Effector memory CD4-positive, alpha-beta T cell (primary cell): ENCODE data around the gene TLR10.
"Not testable (repeated sequence)": the region's sequence is repeated elsewhere in the genome, so short reads cannot be mapped to it uniquely, and the experiment has no call there.

Experiments used
- DNase-seq, 3 donors: peaks; one replicate each; pipeline ENCODE4 v3.0.0-alpha.2; 2020
- H3K27ac ChIP-seq: 2 replicates; pipeline ENCODE4 v1.7.0; 2013; ENCODE audit warnings: mild to moderate bottlenecking, low read length, moderate library complexity; ENCODE audit not compliant: insufficient read depth, poor library complexity, severe bottlenecking
- H3K27me3 ChIP-seq: replicated peaks from 2 replicates; pipeline ENCODE4 v1.7.0; 2013; ENCODE audit warnings: mild to moderate bottlenecking, low read length; ENCODE audit not compliant: insufficient read depth, control insufficient read depth, poor library complexity, severe bottlenecking
- H3K36me3 ChIP-seq: 2 replicates; pipeline ENCODE4 v1.7.0; 2013; ENCODE audit warnings: mild to moderate bottlenecking, low read length, moderate library complexity; ENCODE audit not compliant: control insufficient read depth, insufficient read depth
- H3K4me1 ChIP-seq: 2 replicates; pipeline ENCODE4 v1.7.0; 2013; ENCODE audit warnings: low read length, mild to moderate bottlenecking; ENCODE audit not compliant: control insufficient read depth, insufficient read depth, poor library complexity, severe bottlenecking
- H3K4me3 ChIP-seq: 2 replicates; pipeline ENCODE4 v1.7.0; 2013; ENCODE audit warnings: low read length, low read depth, mild to moderate bottlenecking; ENCODE audit not compliant: insufficient read depth, poor library complexity, severe bottlenecking
- H3K9me3 ChIP-seq: 2 replicates; pipeline ENCODE4 v1.7.0; 2013; ENCODE audit warnings: mild to moderate bottlenecking, low read length, moderate library complexity; ENCODE audit not compliant: control insufficient read depth

The TLR10 gene

DNA sequence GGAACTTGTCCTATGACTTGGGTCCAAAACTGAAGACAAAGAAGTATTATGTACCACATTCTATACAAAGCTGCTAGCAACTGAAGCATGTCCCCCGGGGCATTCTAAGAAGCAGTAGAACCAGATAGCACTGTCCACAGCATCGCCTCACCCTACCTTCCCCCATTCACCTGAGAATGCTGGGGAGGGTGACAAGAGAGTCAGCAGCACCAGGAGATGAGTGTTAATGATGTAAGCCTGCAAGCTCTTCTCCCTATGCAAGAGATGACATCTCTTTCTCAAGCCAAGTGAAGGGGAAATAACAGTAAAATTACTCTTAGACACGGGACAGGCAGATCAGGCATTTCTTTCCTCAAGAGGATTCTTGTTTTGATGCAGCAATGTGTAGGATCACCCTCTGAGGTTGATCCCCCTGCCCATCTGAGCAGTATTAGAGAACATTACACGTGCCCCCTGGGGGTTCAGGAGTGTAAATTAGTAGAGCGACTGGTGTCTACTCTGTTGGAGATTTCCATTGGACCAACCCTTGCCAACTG is 35.7 kb upstream of the TLR10 start:
- Histone ChIP-seq H3K4me1 (no peaks in the 10 kb centered on the region), H3K9me3 (no peaks in the 10 kb centered on the region), H3K27ac (no peak overlapping the region), H3K27me3 (no peaks in the 10 kb centered on the region), H3K4me3 (no peak overlapping the region), H3K36me3 (no peaks in the 10 kb centered on the region)
- DNase-seq, result no peak

DNA sequence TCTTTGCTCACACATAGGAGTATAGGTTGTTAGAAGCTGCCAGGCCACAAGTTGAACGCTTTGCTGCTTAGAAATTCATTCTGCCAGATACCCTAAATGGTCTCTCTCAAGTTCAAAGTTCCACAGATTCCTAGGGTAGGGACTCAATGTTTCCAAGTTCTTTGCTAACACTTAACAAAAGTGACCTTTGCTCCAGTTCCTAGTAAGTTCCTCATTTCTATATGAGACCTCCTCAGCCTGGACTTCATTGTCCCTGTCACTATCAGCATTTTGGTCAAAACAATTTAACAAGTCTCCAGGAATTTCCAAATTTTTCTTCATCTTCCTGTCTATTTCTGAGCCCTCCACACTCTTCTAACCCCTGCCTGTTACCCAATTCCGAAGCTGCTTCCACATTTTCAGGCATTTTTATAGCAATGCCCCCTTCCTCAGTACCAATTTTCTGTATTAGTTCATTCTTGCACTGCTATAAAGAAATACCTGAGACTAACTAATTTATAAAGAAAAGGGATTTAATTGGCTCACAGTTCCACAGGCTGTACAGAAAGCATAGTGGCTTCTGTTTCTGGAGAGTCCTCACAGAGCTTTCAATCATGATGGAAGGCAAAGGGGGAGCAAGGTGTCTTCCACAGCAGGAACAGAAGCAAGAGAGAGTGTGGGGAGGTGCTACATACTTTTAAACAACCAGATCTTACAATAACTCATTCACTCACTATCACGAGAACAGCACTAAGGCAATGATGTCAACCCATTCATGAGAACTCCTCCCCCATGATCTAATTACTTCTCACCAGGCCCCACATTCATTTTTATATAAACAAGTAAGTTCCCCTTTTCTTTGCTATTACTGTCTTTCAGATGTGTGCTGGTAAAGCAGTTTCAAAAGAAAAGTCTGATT is 33.3 kb upstream of the TLR10 start:
- no peaks in the 10 kb centered on the region for H3K36me3 ChIP-seq
- no peaks in the 10 kb centered on the region for H3K9me3 ChIP-seq
- no peak for DNase-seq
- no peaks in the 10 kb centered on the region for H3K27me3 ChIP-seq
- no peaks in the 10 kb centered on the region for H3K4me1 ChIP-seq
- no peak overlapping the region for H3K27ac ChIP-seq
- no peak overlapping the region for H3K4me3 ChIP-seq

GRCh38 chr4:38814386-38814785 is 31.6 kb upstream of the TLR10 start:
- H3K27ac ChIP-seq, result no peak overlapping the region
- DNase-seq, result no peak
- H3K4me1 ChIP-seq, result no peaks in the 10 kb centered on the region

GRCh38 chr4:38811297-38811696 is 28.5 kb upstream of the TLR10 start:
- H3K27me3 ChIP-seq, result no peaks in the 10 kb centered on the region
- H3K27ac ChIP-seq, result no peak overlapping the region
- H3K4me3 ChIP-seq, result no peak overlapping the region
- H3K4me1 ChIP-seq, result no peaks in the 10 kb centered on the region
- H3K36me3 ChIP-seq, result no peaks in the 10 kb centered on the region
- no peak for DNase-seq
- no peaks in the 10 kb centered on the region for H3K9me3 ChIP-seq

More at GRCh38 chr4:38814386-38814785, 31.6 kb upstream of the TLR10 start:
- Histone ChIP-seq H3K27me3 (no peaks in the 10 kb centered on the region), H3K4me3 (no peak overlapping the region), H3K9me3 (no peaks in the 10 kb centered on the region), H3K36me3 (no peaks in the 10 kb centered on the region)

DNA sequence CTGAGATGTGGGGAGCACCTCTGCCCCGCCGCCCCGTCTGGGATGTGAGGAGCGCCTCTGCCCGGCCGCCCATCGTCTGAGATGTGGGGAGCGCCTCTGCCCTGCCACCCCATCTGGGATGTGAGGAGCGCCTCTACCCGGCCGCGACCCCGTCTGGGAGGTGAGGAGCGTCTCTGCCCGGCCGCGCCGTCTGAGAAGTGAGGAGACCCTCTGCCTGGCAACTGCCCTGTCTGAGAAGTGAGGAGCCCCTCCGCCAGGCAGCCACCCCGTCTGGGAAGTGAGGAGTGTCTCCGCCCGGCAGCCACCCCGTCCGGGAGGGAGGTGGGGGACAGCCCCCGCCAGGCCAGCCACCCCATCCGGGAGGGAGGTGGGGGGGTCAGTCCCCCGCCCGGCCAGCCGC is 24.7 kb upstream of the TLR10 start:
- H3K27me3 ChIP-seq, H3K4me1 ChIP-seq, H3K36me3 ChIP-seq, H3K4me3 ChIP-seq, DNase-seq, H3K9me3 ChIP-seq, H3K27ac ChIP-seq: not testable (repeated sequence)

DNA sequence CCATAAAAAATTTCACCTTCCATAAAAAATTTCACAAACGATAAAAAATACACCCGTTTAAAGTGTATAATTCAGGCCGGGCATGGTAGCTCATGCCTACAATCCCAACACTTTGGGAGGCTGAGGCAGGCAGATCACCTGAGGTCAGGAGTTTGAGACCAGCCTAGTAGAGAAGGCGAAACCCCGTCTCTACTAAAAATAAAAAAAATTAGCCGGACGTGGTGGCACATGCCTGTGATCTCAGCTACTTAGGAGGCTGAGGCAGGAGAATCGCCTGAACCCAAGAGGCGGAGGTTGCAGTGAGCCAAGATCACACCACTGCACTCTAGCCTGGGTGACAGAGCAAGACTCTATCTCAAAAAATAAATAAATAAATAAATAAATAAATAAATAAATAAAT is 23.5 kb upstream of the TLR10 start:
- H3K4me3 ChIP-seq, result not testable (repeated sequence)
- H3K27ac ChIP-seq, result peak overlapping the region; percentile 28

GRCh38 chr4:38805530-38806145 is 22.8 kb upstream of the TLR10 start:
- peaks cover under 1% of the 10 kb centered on the region for H3K9me3 ChIP-seq
- H3K4me1 ChIP-seq, result peaks cover 6% of the 10 kb centered on the region
- H3K27ac ChIP-seq, result peak overlapping the region; percentile 28
- H3K36me3 ChIP-seq, result peaks cover 20% of the 10 kb centered on the region
- peak overlapping the region; percentile 45 for H3K4me3 ChIP-seq
- no peaks in the 10 kb centered on the region for H3K27me3 ChIP-seq
- DNase-seq, result no peak

More for the DNA sequence above, 23.5 kb upstream of the TLR10 start:
- H3K27me3 ChIP-seq, H3K4me1 ChIP-seq, H3K9me3 ChIP-seq, DNase-seq: not testable (repeated sequence)
- peaks cover 14% of the 10 kb centered on the region for H3K36me3 ChIP-seq

GRCh38 chr4:38804654-38805295 is 22.0 kb upstream of the TLR10 start, which contains the start of gene TLR1:
Gene TLR1, minus strand, starts transcription at chr4:38804791. Its CDS starts 5,960 bp downstream, at chr4:38798831.
- Histone ChIP-seq H3K4me3 (peak within 1 kb of the TSS; percentile 50), H3K9me3 (peaks cover 4% of the 10 kb centered on the region), H3K36me3 (peaks cover 29% of the 10 kb centered on the region), H3K27ac (peak within 1 kb of the TSS; percentile 44), H3K27me3 (no peaks in the 10 kb centered on the region), H3K4me1 (peaks cover 6% of the 10 kb centered on the region)
- DNase-seq, result no peak

- H3K36me3 ChIP-seq, result peaks cover 36% of the 10 kb centered on the region
- peak overlapping the region; percentile 44 for H3K27ac ChIP-seq
- peak overlapping the region; percentile 50 for H3K4me3 ChIP-seq
- no peak for DNase-seq
- H3K9me3 ChIP-seq, result peaks cover 4% of the 10 kb centered on the region
- H3K4me1 ChIP-seq, result peaks cover 6% of the 10 kb centered on the region
- H3K27me3 ChIP-seq, result no peaks in the 10 kb centered on the region
These were observed 21.3 kb upstream of the TLR10 start for GRCh38 chr4:38803833-38804653.
